GM21360 (cell line): ENCODE measurements around the gene ZNF451.

Experiments
- ATAC-seq: cut with Tn5 transposase; IDR thresholded peaks from one replicate; pipeline ENCODE4 v1.9.1; 2021; ENCODE audit warnings: mild to moderate bottlenecking, moderate library complexity; ENCODE audit not compliant: unreplicated experiment

Gene ZNF451

DNA sequence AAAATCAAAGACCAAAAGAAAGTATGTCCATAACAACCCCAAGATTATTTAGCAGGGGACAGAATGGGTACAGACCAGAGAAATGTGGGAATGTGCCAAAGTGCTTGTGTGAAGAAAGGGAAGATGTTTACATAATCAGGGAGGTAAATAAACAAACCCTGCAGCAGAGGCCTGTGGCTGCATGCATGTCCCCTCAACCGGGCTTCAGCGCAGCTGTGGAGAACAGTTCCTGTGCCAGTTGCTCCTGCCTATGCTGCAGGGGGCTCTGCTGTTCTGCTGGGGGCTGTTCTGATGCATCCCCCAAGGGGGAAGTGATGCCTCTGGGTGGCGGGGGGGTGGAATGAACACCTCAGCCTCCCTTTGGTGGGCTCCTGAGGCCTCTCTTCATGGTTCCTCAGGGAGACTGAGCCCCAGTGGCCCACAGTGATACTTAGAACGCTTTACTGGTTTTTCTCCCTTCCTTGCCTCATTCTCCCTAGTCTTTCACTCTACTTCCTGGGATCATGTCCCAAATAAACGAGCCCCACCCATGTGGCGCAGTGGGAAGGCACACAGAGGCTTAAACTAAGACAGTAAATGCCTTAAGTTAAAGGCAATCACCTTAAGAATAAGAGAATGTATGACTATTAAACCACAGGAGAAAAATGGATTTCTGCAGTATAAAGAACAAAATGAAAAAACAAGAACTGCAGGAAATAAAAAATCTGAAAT, 109.1 kb downstream of the ZNF451 start:
- no peak for ATAC-seq

DNA sequence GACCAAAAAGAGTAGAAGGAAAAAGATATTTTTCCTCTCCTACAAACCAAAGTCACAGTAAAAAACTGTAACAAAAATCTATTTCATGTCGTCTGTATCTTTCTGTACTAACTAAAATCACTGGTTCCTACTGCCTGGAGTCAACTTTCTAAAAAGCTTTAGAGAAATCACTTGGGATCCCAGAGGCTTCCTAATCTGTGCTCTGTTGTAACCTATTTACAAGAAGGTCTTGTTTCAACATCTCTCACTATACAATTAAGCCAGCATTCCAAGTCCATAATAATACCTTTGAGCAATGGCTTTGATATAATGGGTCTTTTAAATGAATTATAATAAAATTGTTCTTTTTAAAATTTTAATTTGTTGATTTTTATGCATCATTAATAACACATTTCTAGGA, 111.7 kb downstream of the ZNF451 start:
- ATAC-seq: no peak

DNA sequence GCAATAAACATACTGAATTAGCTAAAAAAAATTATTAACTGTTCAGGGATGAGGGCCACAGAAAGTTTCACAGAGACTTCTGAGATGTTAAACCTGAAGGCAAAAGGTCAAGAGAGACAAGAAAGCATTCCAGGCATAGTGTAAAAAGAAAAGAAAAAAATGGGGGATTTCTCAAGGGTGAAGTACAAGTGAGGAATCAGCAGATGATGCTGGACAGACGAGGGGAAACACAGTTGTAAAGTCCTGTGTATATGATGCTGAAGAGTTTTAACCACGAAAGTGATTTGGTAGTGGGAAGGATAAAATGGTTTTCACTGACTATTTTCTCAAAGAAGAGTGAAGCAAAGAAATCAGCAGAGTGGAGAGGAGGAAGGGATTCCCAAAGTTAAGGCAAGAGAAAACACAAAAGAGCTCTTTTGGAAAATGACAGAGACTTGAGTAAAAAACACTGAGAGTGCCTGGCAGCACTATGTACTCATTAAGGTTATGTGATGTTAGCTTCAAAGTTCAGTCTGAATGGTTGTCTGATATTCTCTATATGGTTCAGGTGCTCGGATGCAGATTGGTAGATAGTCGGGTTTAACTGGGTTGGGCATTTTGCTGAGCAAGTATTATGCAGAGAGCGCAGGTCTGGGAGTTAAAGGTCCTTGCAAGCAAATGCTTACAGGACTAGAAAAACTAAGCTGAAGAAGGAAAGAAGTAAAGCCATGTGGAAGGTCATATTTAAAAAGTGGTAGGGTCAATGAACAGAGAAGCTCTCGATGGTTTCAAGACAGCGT, 115.8 kb downstream of the ZNF451 start:
- no peak for ATAC-seq

DNA sequence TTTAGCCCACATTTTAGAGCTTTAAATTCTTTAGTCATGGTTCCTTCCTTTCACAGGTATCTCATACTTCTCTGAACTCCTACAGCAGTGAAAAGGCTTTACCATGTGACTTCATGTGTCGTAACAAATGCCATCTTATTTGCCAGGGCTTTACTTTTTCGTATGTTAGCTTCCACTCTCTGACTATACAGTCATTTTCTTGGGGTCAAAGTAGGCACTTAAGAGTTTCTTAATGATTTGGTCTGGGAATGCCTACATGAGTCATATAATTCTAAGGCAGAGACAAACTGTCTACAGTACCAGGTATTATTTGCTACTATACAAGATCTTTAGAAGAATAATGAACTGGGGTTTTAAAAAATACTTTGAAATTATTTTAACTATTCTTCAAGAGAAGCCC, 117.2 kb downstream of the ZNF451 start:
- ATAC-seq: no peak

DNA sequence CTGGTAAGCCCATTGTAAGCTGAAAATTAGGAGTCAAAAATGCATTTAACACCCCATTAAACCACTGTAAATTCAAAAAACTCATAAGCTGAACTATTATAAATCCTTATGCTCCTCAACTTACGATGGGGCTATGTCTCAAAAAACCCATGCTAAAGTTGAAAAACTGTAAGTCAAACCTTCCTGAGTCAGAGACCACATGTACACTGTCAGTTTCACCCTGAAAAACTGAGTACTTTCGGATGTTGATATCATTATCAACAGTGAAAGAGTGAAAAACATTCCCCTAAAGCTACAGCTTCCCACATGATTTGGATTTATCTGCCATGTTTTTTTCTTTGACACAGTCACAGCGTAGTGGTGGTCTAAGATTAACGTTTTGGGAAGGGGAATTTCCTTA, 117.9 kb downstream of the ZNF451 start:
- no peak for ATAC-seq

DNA sequence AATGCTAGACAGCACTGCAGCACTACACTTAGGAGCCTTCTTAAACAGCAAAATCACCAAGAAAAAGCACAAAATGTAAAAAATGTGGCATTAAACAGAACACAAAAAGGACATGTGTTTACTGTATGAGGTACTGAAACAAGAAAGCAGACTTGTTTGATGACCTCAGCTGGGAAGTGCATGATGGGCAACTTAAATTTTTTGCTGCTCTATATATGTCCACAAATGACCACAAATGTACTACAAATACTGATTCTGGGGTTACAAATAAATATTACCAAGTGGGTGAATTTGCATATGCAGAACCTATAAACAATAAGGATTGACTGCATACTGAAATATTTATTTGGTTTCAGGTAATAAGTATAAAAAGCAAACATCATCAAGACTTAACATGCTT, 119.0 kb downstream of the ZNF451 start:
- no peak for ATAC-seq

- ATAC-seq: no peak
Observed at GRCh38 chr6:57210060-57210459, 120.1 kb downstream of the ZNF451 start.

DNA sequence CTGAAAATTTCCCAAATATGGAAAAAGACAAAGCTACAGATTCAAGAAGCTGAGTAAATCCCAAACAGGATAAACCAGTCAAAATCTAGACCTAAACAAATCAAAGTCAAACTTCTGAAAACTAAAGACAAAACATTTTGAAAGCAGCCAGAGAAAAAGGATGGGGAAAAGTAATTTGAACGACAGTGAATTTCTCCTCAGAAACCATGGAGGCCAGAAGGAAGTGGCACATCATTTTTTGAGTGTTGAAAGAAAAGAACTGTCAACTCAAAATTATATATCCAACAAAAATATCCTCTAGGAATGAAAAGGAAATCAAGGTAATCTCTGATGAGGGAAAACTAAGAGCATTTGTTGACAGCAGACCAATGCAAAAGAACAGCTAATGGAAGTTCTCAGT, 125.3 kb downstream of the ZNF451 start:
- no peak for ATAC-seq

- ATAC-seq: no peak
Observed at GRCh38 chr6:57216235-57217101, 126.5 kb downstream of the ZNF451 start.

DNA sequence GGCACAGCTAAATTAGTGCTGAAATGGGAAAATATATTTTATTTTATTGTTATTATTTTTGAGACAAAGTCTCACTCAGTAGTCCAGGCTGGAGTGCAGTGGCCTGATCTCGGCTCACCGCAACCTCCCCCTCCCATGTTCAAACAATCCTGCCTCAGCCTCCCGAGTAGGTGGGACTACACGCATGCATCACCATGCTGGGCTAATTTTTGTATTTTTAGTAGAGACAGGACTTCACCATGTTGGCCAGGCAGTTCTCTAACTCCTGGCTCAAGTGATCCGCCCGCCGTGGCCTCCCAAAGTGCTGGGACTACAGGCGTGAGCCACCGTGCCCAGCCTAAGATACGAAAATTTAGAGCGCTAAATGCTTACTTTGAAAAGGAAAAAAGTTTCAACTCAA, 127.3 kb downstream of the ZNF451 start:
- no peak for ATAC-seq
